Activated naive CD8-positive, alpha-beta T cell treated with anti-CD3 and anti-CD28 coated beads, Interleukin-2, amount 50 U/mL, for 16 hours (primary cell): ENCODE measurements around the gene ITM2B.

Experiments used
- DNase-seq: peaks from one replicate; pipeline ENCODE4 v3.0.0-alpha.2; 2020; ENCODE audit warnings: low read depth, low spot score

ITM2B gene

GRCh38 chr13:48258430-48258829 is 25.4 kb downstream of the ITM2B start:
- DNase-seq = no peak

- DNase-seq = no peak
Measured at GRCh38 chr13:48260970-48261369, 28.0 kb downstream of the ITM2B start.

DNA sequence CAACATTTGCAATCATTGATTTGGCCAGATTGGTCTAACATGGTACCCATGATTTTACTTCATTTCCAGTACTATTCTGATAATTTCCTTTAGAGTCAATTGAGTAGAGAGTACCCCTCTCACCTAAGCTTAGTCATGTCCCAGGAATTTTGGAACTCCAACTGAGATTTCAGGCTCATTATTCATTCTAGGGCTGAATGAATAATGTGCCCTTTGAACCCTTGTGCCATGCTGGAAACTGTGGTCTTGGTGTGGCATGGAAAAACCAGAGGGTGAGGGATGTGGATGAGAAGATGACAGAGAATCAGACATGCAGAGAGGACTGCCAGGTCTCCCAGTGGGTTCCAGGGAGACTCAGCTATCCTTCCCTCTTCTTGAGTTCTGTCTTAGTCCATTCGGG is 30.2 kb downstream of the ITM2B start:
- DNase-seq = no peak

DNA sequence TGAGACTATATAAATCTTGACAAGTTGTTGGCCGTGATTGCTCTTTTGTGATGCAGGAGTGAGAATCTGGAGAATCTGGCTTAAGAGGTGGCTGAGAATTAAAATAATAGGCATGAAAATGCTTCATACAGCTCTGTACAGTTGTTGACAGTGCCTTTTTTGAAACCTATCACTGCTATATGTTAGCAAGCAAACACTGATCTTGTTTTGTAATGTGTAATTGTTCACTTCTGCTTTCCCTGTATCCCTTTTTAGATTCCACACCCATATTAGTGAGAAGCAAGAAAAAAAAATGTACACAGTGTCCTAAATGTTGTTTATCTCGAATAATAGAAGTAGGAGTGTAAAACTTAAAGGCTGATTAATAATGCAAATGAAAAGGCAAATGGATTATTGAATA is 31.1 kb downstream of the ITM2B start:
- DNase-seq = no peak

DNA sequence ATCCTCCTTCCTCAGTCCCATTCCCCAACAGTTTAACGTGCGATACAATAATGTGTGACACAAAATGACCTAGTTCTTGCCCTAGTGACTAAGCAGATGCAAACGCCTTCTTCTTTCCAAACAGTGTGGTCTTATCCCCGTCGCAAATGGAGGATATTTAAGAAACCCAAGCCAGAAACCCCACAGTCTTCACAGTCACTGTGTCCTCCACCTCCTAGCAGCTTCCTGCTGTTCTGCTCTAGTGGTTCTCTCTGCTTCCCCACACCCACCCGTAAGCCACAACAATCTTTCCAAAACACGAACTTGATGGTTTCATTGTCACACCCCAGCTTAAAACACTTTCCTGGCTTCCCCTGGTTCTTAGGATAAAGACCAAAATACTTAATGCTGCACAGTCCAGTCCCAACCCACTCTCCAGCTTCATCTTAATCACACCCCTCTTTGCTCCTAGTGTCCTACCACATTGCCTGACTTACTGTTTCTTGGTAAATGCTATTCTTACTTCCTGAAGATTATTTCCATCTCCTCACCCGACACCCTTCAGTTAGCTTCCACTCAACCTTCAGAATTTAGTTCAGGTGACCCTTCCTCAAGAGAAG is 32.3 kb downstream of the ITM2B start:
- no peak for DNase-seq

DNA sequence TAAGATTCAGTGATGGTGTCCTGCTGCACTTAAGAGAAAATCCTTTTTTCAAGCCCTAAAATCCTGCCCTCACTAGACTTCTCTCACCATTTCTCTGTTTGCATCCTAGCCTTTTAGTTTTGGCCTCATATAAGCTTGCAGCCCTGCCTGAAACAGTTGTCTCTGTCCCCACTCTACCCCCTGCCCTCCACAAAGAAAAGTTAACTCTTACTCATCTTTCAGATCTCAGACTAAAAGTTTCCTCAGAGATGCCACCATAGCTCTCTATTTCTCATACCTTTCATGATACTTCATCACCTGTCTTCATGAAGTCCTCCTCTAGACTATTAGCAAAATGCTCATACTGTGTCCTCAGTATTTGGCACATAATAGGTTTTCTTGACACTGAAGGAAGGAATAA is 33.1 kb downstream of the ITM2B start:
- no peak for DNase-seq

GRCh38 chr13:48266701-48267639 is 34.0 kb downstream of the ITM2B start:
- no peak for DNase-seq

- no peak for DNase-seq
Measured at GRCh38 chr13:48268019-48268418, 35.0 kb downstream of the ITM2B start.

- no peak for DNase-seq
Measured at GRCh38 chr13:48273346-48273745, 40.3 kb downstream of the ITM2B start.

DNA sequence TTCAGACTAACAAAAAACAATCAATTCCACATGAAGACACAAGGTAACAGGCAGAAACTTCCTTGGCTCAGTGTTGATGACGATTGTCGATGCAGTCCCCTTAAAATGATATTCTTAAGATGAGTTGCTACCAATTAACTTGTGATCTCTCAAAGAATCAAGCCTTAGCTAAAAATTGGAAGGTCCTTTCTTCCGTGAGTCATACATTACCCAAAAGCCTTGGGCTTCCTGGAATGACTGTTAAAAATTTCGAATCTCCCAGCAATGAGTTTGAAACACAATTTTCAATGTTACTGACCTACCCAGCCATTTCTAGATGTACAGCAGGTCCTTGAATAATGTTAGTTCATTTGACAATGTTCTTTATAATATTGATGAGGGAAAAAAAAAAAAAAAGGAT is 42.5 kb downstream of the ITM2B start:
- DNase-seq = no peak

DNA sequence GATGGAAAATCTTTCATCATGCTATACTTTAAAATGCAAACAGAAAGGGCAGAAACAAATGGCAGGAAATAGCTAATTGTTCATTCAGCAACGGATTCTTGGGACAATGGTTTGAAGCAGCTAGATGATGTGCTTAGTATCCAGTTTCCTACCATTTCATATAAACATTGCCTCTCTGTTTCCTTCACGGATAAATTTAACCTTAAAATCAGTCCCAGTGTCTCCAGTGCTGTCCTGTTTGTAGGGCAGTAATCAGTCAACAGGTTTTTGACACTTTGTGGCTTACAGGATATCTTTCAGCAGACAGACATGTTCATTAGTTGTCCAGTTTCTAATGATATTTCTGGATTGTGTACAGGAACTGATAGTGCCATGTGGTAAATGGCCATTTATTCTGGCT is 45.8 kb downstream of the ITM2B start:
- DNase-seq = no peak

GRCh38 chr13:48281556-48281955 is 48.5 kb downstream of the ITM2B start:
- no peak for DNase-seq

DNA sequence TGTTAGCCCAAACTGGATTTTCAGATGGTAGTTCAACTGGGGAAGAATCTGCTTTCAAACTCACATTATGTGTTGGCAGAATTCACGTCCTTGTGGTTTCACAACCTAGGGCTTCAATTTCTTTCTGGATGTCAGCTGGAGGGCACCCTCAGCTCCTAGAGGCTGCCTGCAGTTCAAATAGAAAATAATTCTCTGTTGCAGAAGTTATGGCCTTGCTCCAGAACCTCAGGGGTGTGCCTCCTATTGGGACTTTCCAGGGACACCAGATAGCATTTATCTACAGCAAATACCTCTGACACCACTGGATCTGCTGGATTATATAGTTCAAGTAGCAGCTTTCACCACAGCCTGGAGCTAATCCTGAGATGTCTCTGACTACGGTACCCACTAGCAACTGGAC is 58.7 kb downstream of the ITM2B start:
- no peak for DNase-seq

GRCh38 chr13:48292650-48293049 is 59.6 kb downstream of the ITM2B start:
- no peak for DNase-seq

DNA sequence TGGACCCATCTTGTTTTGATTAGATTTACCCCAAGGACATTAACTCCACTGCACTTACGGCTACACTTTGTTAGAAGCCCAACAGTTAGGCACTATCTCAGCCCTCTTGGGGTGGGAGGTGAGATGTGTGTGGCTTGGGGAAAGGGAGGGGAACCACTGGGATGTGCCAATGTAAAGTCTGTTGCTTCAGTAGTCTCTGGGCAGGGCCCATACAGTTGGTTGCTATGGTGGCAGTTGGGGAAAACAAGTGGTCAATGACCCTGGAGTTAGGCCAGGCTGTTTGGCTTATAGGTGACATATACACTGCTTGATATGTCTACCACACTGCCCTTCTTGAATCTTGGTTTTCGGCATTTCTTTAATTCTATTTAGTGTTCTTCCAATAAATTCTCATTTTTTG is 61.6 kb downstream of the ITM2B start:
- no peak for DNase-seq

GRCh38 chr13:48295271-48295670 is 62.3 kb downstream of the ITM2B start:
- no peak for DNase-seq

DNA sequence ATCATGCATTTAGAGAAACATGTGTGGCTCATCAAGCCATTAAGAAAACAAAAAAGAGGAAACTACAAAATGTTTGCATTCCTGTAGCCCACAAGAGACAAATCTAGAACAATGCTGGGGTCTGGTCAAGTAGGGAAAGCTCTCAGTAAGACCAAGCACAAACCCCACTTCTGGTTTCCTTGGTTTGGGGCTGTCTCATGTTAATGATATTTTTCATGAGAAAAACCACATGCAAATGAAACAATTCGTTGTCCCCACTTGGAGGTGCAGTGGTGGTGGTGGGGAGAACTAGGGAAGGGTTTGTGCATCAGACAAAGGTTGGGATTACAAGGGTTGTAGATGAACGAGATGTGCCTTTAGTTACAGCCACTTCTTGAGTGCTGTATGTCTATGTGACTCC is 63.5 kb downstream of the ITM2B start:
- no peak for DNase-seq

DNA sequence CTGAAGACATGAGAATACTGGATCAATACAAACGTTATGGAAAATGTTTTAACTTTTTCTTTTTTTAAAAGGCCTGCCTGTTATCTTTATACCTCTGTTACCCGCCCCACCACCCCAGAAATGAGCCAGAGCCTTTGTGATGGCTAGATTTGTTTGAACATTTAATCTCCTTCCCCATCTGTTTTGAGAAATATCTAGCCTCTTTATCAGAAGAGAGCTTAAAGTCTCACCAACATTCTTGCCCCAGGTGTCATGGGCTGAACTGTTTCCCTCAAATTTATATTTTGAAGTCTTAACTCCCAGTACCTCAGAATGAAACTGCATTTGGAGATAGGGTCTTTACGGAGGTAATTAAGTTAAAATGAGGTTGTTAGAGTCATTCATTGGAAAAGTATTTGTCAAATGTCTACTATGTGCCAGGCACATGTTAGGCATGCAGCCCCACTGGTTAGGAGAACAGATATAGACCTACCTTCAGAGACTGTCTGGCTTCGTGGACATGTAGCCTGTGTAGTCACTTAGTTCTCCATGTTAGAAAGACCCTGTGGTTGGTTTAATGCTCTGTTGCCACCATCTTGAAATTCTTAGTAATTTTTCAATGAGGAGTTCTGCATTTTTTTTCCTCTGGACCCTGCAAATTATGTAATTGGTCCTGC is 64.3 kb downstream of the ITM2B start:
- DNase-seq = no peak

GRCh38 chr13:48299591-48299990 is 66.6 kb downstream of the ITM2B start:
- DNase-seq = no peak

GRCh38 chr13:48302871-48303358 is 69.9 kb downstream of the ITM2B start:
- DNase-seq = no peak

- DNase-seq = peak; percentile 75
Measured at GRCh38 chr13:48303359-48304142, 70.5 kb downstream of the ITM2B start, which contains the start of gene RB1. TSS of gene RB1 (plus strand) at chr13:48303751. CDS start at chr13:48303913, 162 bp downstream.
